HepG2 (cell line): ENCODE results near the gene BBIP1. TPM values are rescaled to one million over a fixed set of nuclear protein-coding genes. Genes with fewer than 3 reads are reported as not detected.

Experiments
- ATF1 ChIP-seq: IDR thresholded peaks from 2 replicates; pipeline ENCODE4 v1.6.1; 2016; ENCODE audit warnings: mild to moderate bottlenecking, control low read depth
- GABPB1 ChIP-seq: IDR thresholded peaks from 2 replicates; pipeline ENCODE4 v1.6.1; 2016; ENCODE audit warnings: mild to moderate bottlenecking, missing genetic modification reagents, moderate library complexity, missing compliant biosample characterization
- KIAA2018 ChIP-seq: sonication (generic); formaldehyde crosslinking; IDR thresholded peaks from 2 replicates; pipeline ENCODE4 v1.5.0; 2020; ENCODE audit warnings: mild to moderate bottlenecking, missing genetic modification reagents, borderline replicate concordance
- MTF1 ChIP-seq: sonication (generic); formaldehyde crosslinking; IDR thresholded peaks from 2 replicates; pipeline ENCODE4 v1.5.0; 2020; ENCODE audit warnings: missing genetic modification reagents
- NFKB2 ChIP-seq: sonication (generic); formaldehyde crosslinking; IDR thresholded peaks from 2 replicates; pipeline ENCODE4 v1.4.0; 2020; ENCODE audit warnings: missing genetic modification reagents, borderline replicate concordance
- PBX2 ChIP-seq: IDR thresholded peaks from 2 replicates; pipeline ENCODE4 v1.6.1; 2016; ENCODE audit warnings: control low read depth
- TCF7 ChIP-seq: sonication (generic); IDR thresholded peaks from 2 replicates; pipeline ENCODE4 v1.6.1; 2016; ENCODE audit warnings: antibody characterized with exemption, low read depth
- ZNF282 ChIP-seq: fragments of 450-650 bp; IDR thresholded peaks from 2 replicates; pipeline ENCODE4 v1.6.1; 2018; ENCODE audit not compliant: partially characterized antibody
- ZNF558 ChIP-seq: sonication (generic); formaldehyde crosslinking; IDR thresholded peaks from 2 replicates; pipeline ENCODE4 v1.9.0; 2022; ENCODE audit warnings: mild to moderate bottlenecking, missing genetic modification reagents, borderline replicate concordance
- ZNF598 ChIP-seq: sonication (generic); formaldehyde crosslinking; IDR thresholded peaks from 2 replicates; pipeline ENCODE4 v1.5.1; 2020; ENCODE audit warnings: mild to moderate bottlenecking, missing genetic modification reagents, borderline replicate concordance
- ZNF670 ChIP-seq: sonication (generic); formaldehyde crosslinking; IDR thresholded peaks from 2 replicates; pipeline ENCODE4 v1.8.0; 2022; ENCODE audit warnings: mild to moderate bottlenecking, missing genetic modification reagents, borderline replicate concordance
- ZNF776 ChIP-seq: sonication (generic); formaldehyde crosslinking; IDR thresholded peaks from 2 replicates; pipeline ENCODE4 v1.4.0; 2020; ENCODE audit warnings: mild to moderate bottlenecking, missing genetic modification reagents
- ZSCAN22 ChIP-seq: sonication (generic); formaldehyde crosslinking; IDR thresholded peaks from 2 replicates; pipeline ENCODE4 v1.4.0; 2020; ENCODE audit warnings: mild to moderate bottlenecking, missing genetic modification reagents
- polyA plus RNA-seq, 8 experiments: library from polyadenylated mRNA; depleted of rRNA in 3 of 8; stranded (reverse) in 7 of 8; unstranded in 1 of 8; fragments of >200 nt; fragmentation: Illumina TruSeq in 4 of 8; extraction: Trizol in 4 of 8; gene quantifications; 2 replicates each; pipeline versions ENCODE4 v1.2.1 to v1.2.3, GENCODE V29; 2011 to 2016; ENCODE audit warnings: low read depth in 4 of 8, missing spikeins in 1 of 8, mixed read lengths in 1 of 8; ENCODE audit not compliant: insufficient read depth in 1 of 8
- total RNA-seq, 5 experiments: library from RNA; depleted of rRNA; stranded (reverse); fragments of >200 nt; fragmentation: Illumina TruSeq; extraction: Trizol; gene quantifications; 2 replicates each; pipeline ENCODE4 v1.2.3, GENCODE V29; 2016; ENCODE audit warnings: low read depth in 1 of 5
- TF ChIP-seq, protein P1 (sequence below): sonication (generic); formaldehyde crosslinking; IDR thresholded peaks from 2 replicates; pipeline ENCODE4 v1.8.0; 2022; ENCODE audit warnings: mild to moderate bottlenecking, missing genetic modification reagents, borderline replicate concordance
- TF ChIP-seq, protein P2 (sequence below): sonication (generic); formaldehyde crosslinking; IDR thresholded peaks from 2 replicates; pipeline ENCODE4 v1.4.0; 2020; ENCODE audit warnings: missing genetic modification reagents
- TF ChIP-seq, protein P3 (sequence below): sonication (generic); IDR thresholded peaks from 2 replicates; pipeline ENCODE4 v1.6.1; 2016; ENCODE audit warnings: low read depth, borderline replicate concordance

BBIP1 gene
- total and polyA plus RNA-seq, 2 of the 13 experiments (the other 11 are each of a cell fraction or from before 2014, with no cell fraction given) = 18.3 to 24.1 TPM

- no peak for TF ChIP-seq ZNF282
- no peak for TF ChIP-seq TCF7
- 0 out of 2 replicates have a peak, but pooled peaks have one; percentile 77 for TF ChIP-seq ZNF670 (CRISPR knock-in tag)
- TF ChIP-seq, protein P1, sequence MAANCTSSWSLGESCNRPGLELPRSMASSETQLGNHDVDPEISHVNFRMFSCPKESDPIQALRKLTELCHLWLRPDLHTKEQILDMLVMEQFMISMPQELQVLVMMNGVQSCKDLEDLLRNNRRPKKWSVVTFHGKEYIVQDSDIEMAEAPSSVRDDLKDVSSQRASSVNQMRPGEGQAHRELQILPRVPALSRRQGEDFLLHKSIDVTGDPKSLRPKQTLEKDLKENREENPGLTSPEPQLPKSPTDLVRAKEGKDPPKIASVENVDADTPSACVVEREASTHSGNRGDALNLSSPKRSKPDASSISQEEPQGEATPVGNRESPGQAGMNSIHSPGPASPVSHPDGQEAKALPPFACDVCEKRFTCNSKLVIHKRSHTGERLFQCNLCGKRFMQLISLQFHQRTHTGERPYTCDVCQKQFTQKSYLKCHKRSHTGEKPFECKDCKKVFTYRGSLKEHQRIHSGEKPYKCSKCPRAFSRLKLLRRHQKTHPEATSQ = 0 out of 2 replicates have a peak, but pooled peaks have one; percentile 43
- TF ChIP-seq, protein P2, sequence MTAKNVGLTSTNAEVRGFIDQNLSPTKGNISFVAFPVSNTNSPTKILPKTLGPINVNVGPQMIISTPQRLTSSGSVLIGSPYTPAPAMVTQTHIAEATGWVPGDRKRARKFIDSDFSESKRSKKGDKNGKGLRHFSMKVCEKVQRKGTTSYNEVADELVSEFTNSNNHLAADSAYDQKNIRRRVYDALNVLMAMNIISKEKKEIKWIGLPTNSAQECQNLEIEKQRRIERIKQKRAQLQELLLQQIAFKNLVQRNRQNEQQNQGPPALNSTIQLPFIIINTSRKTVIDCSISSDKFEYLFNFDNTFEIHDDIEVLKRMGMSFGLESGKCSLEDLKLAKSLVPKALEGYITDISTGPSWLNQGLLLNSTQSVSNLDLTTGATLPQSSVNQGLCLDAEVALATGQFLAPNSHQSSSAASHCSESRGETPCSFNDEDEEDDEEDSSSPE (CRISPR knock-in tag) = peak; percentile 61; the same call in 1 of the 2 replicates
- TF ChIP-seq KIAA2018 = no peak
- no peak for TF ChIP-seq ZSCAN22 (CRISPR knock-in tag)
- peak; percentile 40; the same call in 1 of the 2 replicates for TF ChIP-seq ZNF558 (CRISPR knock-in tag)
- TF ChIP-seq GABPB1 (CRISPR knock-in tag) = peak; percentile 89
- TF ChIP-seq ZNF776 (CRISPR knock-in tag) = 0 out of 2 replicates have a peak, but pooled peaks have one; percentile 55
- peak; percentile 69; the same call in 1 of the 2 replicates for TF ChIP-seq NFKB2 (CRISPR knock-in tag)
- TF ChIP-seq ATF1 (CRISPR knock-in tag) = peak; percentile 89
- 0 out of 2 replicates have a peak, but pooled peaks have one; percentile 42 for TF ChIP-seq MTF1 (CRISPR knock-in tag)
- TF ChIP-seq ZNF598 (CRISPR knock-in tag) = peak; percentile 93
- TF ChIP-seq PBX2 (CRISPR knock-in tag) = 0 out of 2 replicates have a peak, but pooled peaks have one; percentile 11
- TF ChIP-seq, protein P3, sequence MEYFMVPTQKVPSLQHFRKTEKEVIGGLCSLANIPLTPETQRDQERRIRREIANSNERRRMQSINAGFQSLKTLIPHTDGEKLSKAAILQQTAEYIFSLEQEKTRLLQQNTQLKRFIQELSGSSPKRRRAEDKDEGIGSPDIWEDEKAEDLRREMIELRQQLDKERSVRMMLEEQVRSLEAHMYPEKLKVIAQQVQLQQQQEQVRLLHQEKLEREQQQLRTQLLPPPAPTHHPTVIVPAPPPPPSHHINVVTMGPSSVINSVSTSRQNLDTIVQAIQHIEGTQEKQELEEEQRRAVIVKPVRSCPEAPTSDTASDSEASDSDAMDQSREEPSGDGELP = peak; percentile 58; the same call in 1 of the 2 replicates
These were observed at the start of gene BBIP1 (continued) for GRCh38 chr10:110918643-110919348.
